Endothelial cell of umbilical vein (primary cell): Measurements from ENCODE around the gene MOCS2. TPM values are rescaled to one million over a fixed set of nuclear protein-coding genes. Genes with fewer than 3 reads are reported as not detected.

ENCODE experiments used
- BruUV-seq: library from RNA; stranded (reverse); fragments of 400-500 nt; replicated peaks from 2 replicates; lab custom pipeline; 2021; lab: Mats Ljungman, UMichigan
- CTCF ChIA-PET: fragments of 300-600, 350-600 bp; sonication (Branson Sonifier 250); formaldehyde crosslinking; loops from one replicate; lab custom pipeline; 2021; ENCODE audit warnings: antibody characterized with exemption, inconsistent platforms; lab: Charles Lee
- POLR2A ChIA-PET: fragments of 300-600, 350-600 bp; sonication (Branson Sonifier 250); formaldehyde crosslinking; loops from one replicate; lab custom pipeline; 2021; ENCODE audit warnings: antibody characterized with exemption, inconsistent platforms; lab: Charles Lee
- DNase-seq: peaks from one replicate; pipeline ENCODE4 v3.0.0-alpha.2; 2011; ENCODE audit warnings: low read depth, low spot score
- FAIRE-seq: peaks from 2 replicates; lab custom pipeline; 2011; peaks lifted over from hg19 to GRCh38; lab: Jason Lieb, UNC
- H2AFZ ChIP-seq: 2 replicates; pipeline ENCODE4 v1.6.0; 2012; ENCODE audit warnings: low read depth, low read length, control low read depth, inconsistent platforms
- H3K27ac ChIP-seq: 2 replicates; pipeline ENCODE4 v1.5.1; 2011; ENCODE audit warnings: low read depth, mild to moderate bottlenecking, control low read depth, low read length, moderate library complexity; ENCODE audit not compliant: insufficient read depth
- H3K27me3 ChIP-seq, 2 experiments: 2 replicates each; pipeline versions ENCODE4 v1.6.0 to v1.6.1; 2011; ENCODE audit warnings: low read length in 2 of 2, mixed read lengths in 1 of 2; ENCODE audit not compliant: control insufficient read depth in 2 of 2, insufficient read depth in 2 of 2
- H3K36me3 ChIP-seq, 2 experiments: 2 replicates in 1 of 2; 3 replicates in 1 of 2; pipeline ENCODE4 v1.5.1; 2011; ENCODE audit warnings: low read length in 2 of 2, mild to moderate bottlenecking in 1 of 2, moderate library complexity in 1 of 2; ENCODE audit not compliant: control insufficient read depth in 2 of 2, insufficient read depth in 2 of 2; ENCODE audit errors: extremely low read depth in 1 of 2
- H3K4me1 ChIP-seq: 3 replicates; pipeline ENCODE4 v1.5.1; 2011; ENCODE audit warnings: mild to moderate bottlenecking, low read length; ENCODE audit not compliant: control insufficient read depth, insufficient read depth; ENCODE audit errors: extremely low read depth
- H3K4me2 ChIP-seq: 2 replicates; pipeline ENCODE4 v1.6.1; 2011; ENCODE audit warnings: low read length, control low read depth, mixed read lengths; ENCODE audit not compliant: insufficient read depth
- H3K4me3 ChIP-seq, 3 experiments: fragments of 200-600 bp in 1 of 3; sonication (generic), shearing (Covaris generic) in 1 of 3; replicated peaks in 1 of 3; 2 replicates each; pipeline ENCODE4 v1.5.1; 2011 to 2016; ENCODE audit warnings: control low read depth in 3 of 3, low read length in 3 of 3, mild to moderate bottlenecking in 2 of 3, inconsistent platforms in 1 of 3, low read depth in 1 of 3, moderate library complexity in 1 of 3; ENCODE audit not compliant: insufficient read depth in 1 of 3
- H3K79me2 ChIP-seq: 2 replicates; pipeline ENCODE4 v1.6.0; 2012; ENCODE audit warnings: low read length, inconsistent platforms; ENCODE audit not compliant: control insufficient read depth, insufficient read depth
- H3K9ac ChIP-seq: replicated peaks from 2 replicates; pipeline ENCODE3; 2011; ENCODE audit warnings: low read length, control low read depth; ENCODE audit not compliant: insufficient read depth; ENCODE audit errors: extremely low read depth
- H3K9me1 ChIP-seq: replicated peaks from 3 replicates; pipeline ENCODE4 v1.6.0; 2011; ENCODE audit warnings: mild to moderate bottlenecking, low read length; ENCODE audit not compliant: control insufficient read depth, insufficient read depth; ENCODE audit errors: extremely low read depth
- H3K9me3 ChIP-seq: replicated peaks from 2 replicates; pipeline ENCODE4 v1.5.1; 2012; ENCODE audit warnings: low read length, inconsistent platforms; ENCODE audit not compliant: control insufficient read depth, insufficient read depth
- H4K20me1 ChIP-seq: replicated peaks from 2 replicates; pipeline ENCODE3; 2011; ENCODE audit warnings: mild to moderate bottlenecking, low read length; ENCODE audit not compliant: control insufficient read depth, insufficient read depth; ENCODE audit errors: extremely low read depth
- CTCF ChIP-seq, 2 donors: IDR thresholded peaks; 1 replicate in 1 of 2; 2 replicates in 1 of 2; pipeline ENCODE4 v1.5.1; 2011; ENCODE audit warnings: low read length in 2 of 2, mild to moderate bottlenecking in 2 of 2, moderate library complexity in 2 of 2, control low read depth in 1 of 2, inconsistent platforms in 1 of 2, low read depth in 1 of 2; ENCODE audit not compliant: insufficient read depth in 1 of 2; ENCODE audit errors: extremely low read depth in 1 of 2
- EZH2 ChIP-seq: IDR thresholded peaks from 2 replicates; pipeline ENCODE4 v1.6.1; 2012; ENCODE audit warnings: borderline replicate concordance, low read depth, mild to moderate bottlenecking, moderate library complexity, low read length, inconsistent platforms; ENCODE audit not compliant: severe bottlenecking
- FOS ChIP-seq: IDR thresholded peaks from 2 replicates; pipeline ENCODE4 v1.6.1; 2011; ENCODE audit warnings: mild to moderate bottlenecking, low read length, moderate library complexity, borderline replicate concordance; ENCODE audit not compliant: insufficient read depth
- GATA2 ChIP-seq: IDR thresholded peaks from 2 replicates; pipeline ENCODE4 v1.7.0; 2011; ENCODE audit warnings: low read depth, mild to moderate bottlenecking, moderate library complexity, mixed read lengths, low read length; ENCODE audit not compliant: insufficient read length, insufficient read depth
- JUN ChIP-seq: IDR thresholded peaks from 2 replicates; pipeline ENCODE4 v1.6.1; 2011; ENCODE audit warnings: borderline replicate concordance, low read depth; ENCODE audit not compliant: insufficient read length, insufficient read depth
- MAX ChIP-seq: IDR thresholded peaks from 2 replicates; pipeline ENCODE4 v1.6.1; 2011; ENCODE audit not compliant: insufficient read depth, insufficient read length
- MYC ChIP-seq: IDR thresholded peaks from one replicate; pipeline ENCODE4 v1.6.1; 2011; ENCODE audit warnings: mild to moderate bottlenecking, low read depth, low read length
- POLR2A ChIP-seq: IDR thresholded peaks from 2 replicates; pipeline ENCODE4 v1.6.1; 2012; ENCODE audit warnings: low read depth, mild to moderate bottlenecking, control low read depth, low read length
- POLR2AphosphoS5 ChIP-seq: IDR thresholded peaks from 2 replicates; pipeline ENCODE4 v1.6.1; 2012; ENCODE audit warnings: low read depth, mild to moderate bottlenecking, control low read depth, low read length, moderate library complexity; ENCODE audit not compliant: insufficient read depth
- dilution Hi-C: fragments of 300-500 bp; cut with MboI; formaldehyde crosslinking; loops from one replicate; pipeline ENCODE4 v1.15.0; 2019; ENCODE audit warnings: low sequenced_read_pairs; ENCODE audit not compliant: extremely low pct_ligation_motif_present
- intact Hi-C: fragments of 100-400 bp; cut with micrococcal nuclease; formaldehyde crosslinking; loops from one replicate; pipeline ENCODE4 v1.10.0; 2022
- polyA plus RNA-seq, 4 experiments: library from polyadenylated mRNA; depleted of rRNA in 3 of 4; stranded (reverse) in 3 of 4; unstranded in 1 of 4; fragments of >200 nt; gene quantifications; 2 replicates each; pipeline versions ENCODE4 v1.2.1 to v1.2.3, GENCODE V29; 2011 to 2012; ENCODE audit warnings: missing spikeins in 1 of 4
- total RNA-seq: library from RNA; stranded (reverse); gene quantifications from 2 replicates; pipeline ENCODE4 v1.2.3, GENCODE V29; 2021

MOCS2 gene
- total and polyA plus RNA-seq, 2 donors (not counting 3 experiments of a cell fraction or from before 2014, with no cell fraction given), result 14.3 to 31.5 TPM

DNA sequence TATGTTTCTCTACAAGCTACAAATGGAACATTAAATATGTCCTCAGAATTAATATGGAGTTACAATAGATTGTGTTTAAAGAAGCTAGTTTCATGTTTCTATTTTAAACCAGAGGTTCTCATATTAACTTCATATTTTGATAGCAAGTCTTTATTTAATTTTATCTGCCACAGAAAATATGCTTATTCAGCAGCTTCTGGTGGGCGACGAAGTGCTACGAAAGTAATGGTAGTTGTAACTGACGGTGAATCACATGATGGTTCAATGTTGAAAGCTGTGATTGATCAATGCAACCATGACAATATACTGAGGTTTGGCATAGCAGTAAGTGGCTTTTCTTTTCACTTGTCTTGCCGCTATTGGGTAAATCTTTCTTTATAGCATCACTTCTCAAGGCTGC, 54.2 kb downstream of the MOCS2 start:
- Histone ChIP-seq H3K4me2 (no peak overlapping the region), H3K4me1 (no peaks in the 10 kb centered on the region), H3K79me2 (no peaks in the 10 kb centered on the region), H3K9me3 (no peaks in the 10 kb centered on the region), H3K27ac (no peak overlapping the region), H3K27me3 (no peaks in the 10 kb centered on the region), H3K4me3 (no peak overlapping the region), H3K9ac (no peak overlapping the region), H3K36me3 (peaks cover 3 to 46% of the 10 kb centered on the region in 2 experiments), H3K9me1 (no peaks in the 10 kb centered on the region), H4K20me1 (no peaks in the 10 kb centered on the region), H2AFZ (no peak overlapping the region)
- intact Hi-C loops (no loop called here), dilution Hi-C loops (no loop called here)
- CTCF ChIA-PET, result interaction anchor here (0.7 to 2.8 kb wide), 4 partner anchors 14 to 106 kb away, joined by 3 to 8 read pairs (median 4); no protein-coding TSS in a partner anchor
- TF ChIP-seq MAX (no peak), POLR2AphosphoS5 (no peak), CTCF (IDR thresholded peaks at IDR 0.05; ENCODE audit: extremely low read depth in 1 of 2, insufficient read depth in 1 of 2, low read depth in 1 of 2, low read length in 2 of 2) (no peak), GATA2 (no peak), EZH2 (no peak), POLR2A (no peak), MYC (no peak), JUN (no peak), FOS (no peak)
- DNase-seq (no peak), FAIRE-seq (no peak)
- POLR2A ChIA-PET, result no interaction called here
- no TSS peak for BruUV-seq
